H9 (cell line): ENCODE data around the gene XKRX. TPM values are rescaled to one million over a fixed set of nuclear protein-coding genes. Genes with fewer than 3 reads are reported as not detected.

Experiments
- DNase-seq: peaks from one replicate; pipeline ENCODE4 v3.0.0-alpha.2; 2017
- H2AFZ ChIP-seq: one replicate; pipeline ENCODE4 v1.6.1; 2013; ENCODE audit warnings: mild to moderate bottlenecking, low read length, control low read depth, moderate library complexity
- H2AK5ac ChIP-seq: 2 replicates; pipeline ENCODE4 v1.6.1; 2013; ENCODE audit warnings: low read length, control low read depth, mixed read lengths; ENCODE audit not compliant: insufficient read length
- H2BK120ac ChIP-seq: one replicate; pipeline ENCODE4 v1.6.1; 2013; ENCODE audit warnings: low read depth, mild to moderate bottlenecking, low read length, control low read depth, inconsistent platforms; ENCODE audit not compliant: poor library complexity, severe bottlenecking
- H2BK12ac ChIP-seq: 2 replicates; pipeline ENCODE4 v1.6.1; 2013; ENCODE audit warnings: low read length, control low read depth, mixed read lengths, low read depth; ENCODE audit not compliant: insufficient read length
- H2BK15ac ChIP-seq: 2 replicates; pipeline ENCODE4 v1.6.1; 2013; ENCODE audit warnings: low read depth, low read length, control low read depth
- H2BK20ac ChIP-seq: one replicate; pipeline ENCODE4 v1.6.1; 2013; ENCODE audit warnings: low read depth, mild to moderate bottlenecking, low read length, control low read depth, inconsistent platforms; ENCODE audit not compliant: poor library complexity, severe bottlenecking
- H2BK5ac ChIP-seq: 2 replicates; pipeline ENCODE4 v1.6.1; 2013; ENCODE audit warnings: low read length, control low read depth, mixed read lengths; ENCODE audit not compliant: insufficient read length
- H3K14ac ChIP-seq: 2 replicates; pipeline ENCODE4 v1.6.1; 2013; ENCODE audit warnings: low read length, control low read depth; ENCODE audit not compliant: insufficient read depth
- H3K18ac ChIP-seq: 2 replicates; pipeline ENCODE4 v1.6.1; 2013; ENCODE audit warnings: low read depth, mild to moderate bottlenecking, mixed read lengths, low read length, control low read depth; ENCODE audit not compliant: insufficient read length
- H3K23ac ChIP-seq: 2 replicates; pipeline ENCODE4 v1.6.1; 2013; ENCODE audit warnings: low read length, control low read depth, mixed read lengths, low read depth; ENCODE audit not compliant: insufficient read length
- H3K23me2 ChIP-seq: 2 replicates; pipeline ENCODE4 v1.6.1; 2013; ENCODE audit warnings: low read depth, mild to moderate bottlenecking, mixed read lengths, low read length, control low read depth; ENCODE audit not compliant: insufficient read length, poor library complexity, severe bottlenecking
- H3K27ac ChIP-seq: 2 replicates; pipeline ENCODE4 v1.5.1; 2013; ENCODE audit warnings: low read length, control low read depth, mixed read lengths, low read depth; ENCODE audit not compliant: insufficient read length
- H3K27me3 ChIP-seq: 2 replicates; pipeline ENCODE4 v1.6.1; 2013; ENCODE audit warnings: low read length, control low read depth, inconsistent platforms; ENCODE audit not compliant: insufficient read depth
- H3K4ac ChIP-seq: 2 replicates; pipeline ENCODE4 v1.6.1; 2013; ENCODE audit warnings: low read depth, mild to moderate bottlenecking, control low read depth, inconsistent platforms, low read length, moderate library complexity
- H3K4me1 ChIP-seq: 2 replicates; pipeline ENCODE4 v1.6.1; 2013; ENCODE audit warnings: low read length, control low read depth, inconsistent platforms; ENCODE audit not compliant: insufficient read depth
- H3K4me2 ChIP-seq: 2 replicates; pipeline ENCODE4 v1.6.1; 2013; ENCODE audit warnings: low read length, control low read depth, mixed read lengths; ENCODE audit not compliant: insufficient read length, insufficient read depth
- H3K56ac ChIP-seq: 2 replicates; pipeline ENCODE4 v1.6.1; 2013; ENCODE audit warnings: low read depth, mild to moderate bottlenecking, mixed read lengths, low read length, control low read depth; ENCODE audit not compliant: insufficient read length
- H3K79me1 ChIP-seq: 2 replicates; pipeline ENCODE4 v1.6.1; 2013; ENCODE audit warnings: low read depth, mild to moderate bottlenecking, moderate library complexity, low read length, control low read depth, inconsistent platforms; ENCODE audit not compliant: insufficient read depth, poor library complexity, severe bottlenecking
- H3K79me2 ChIP-seq: 2 replicates; pipeline ENCODE4 v1.6.1; 2013; ENCODE audit warnings: low read length, control low read depth, inconsistent platforms; ENCODE audit not compliant: insufficient read depth
- H3K9ac ChIP-seq: 2 replicates; pipeline ENCODE4 v1.6.1; 2013; ENCODE audit warnings: low read length, control low read depth, mixed read lengths; ENCODE audit not compliant: insufficient read length; ENCODE audit errors: extremely low read depth
- H3K9me3 ChIP-seq: one replicate; pipeline ENCODE4 v1.6.1; 2013; ENCODE audit warnings: low read depth, low read length, inconsistent platforms; ENCODE audit not compliant: control insufficient read depth
- H3T11ph ChIP-seq: one replicate; pipeline ENCODE4 v1.6.1; 2013; ENCODE audit warnings: mild to moderate bottlenecking, low read length, control low read depth, inconsistent platforms
- H4K20me1 ChIP-seq: one replicate; pipeline ENCODE4 v1.6.1; 2013; ENCODE audit not compliant: control insufficient read depth, insufficient read length, insufficient read depth
- H4K5ac ChIP-seq: 2 replicates; pipeline ENCODE4 v1.6.1; 2013; ENCODE audit warnings: low read depth, mild to moderate bottlenecking, mixed read lengths, low read length, control low read depth; ENCODE audit not compliant: insufficient read length
- H4K8ac ChIP-seq: replicated peaks from 2 replicates; pipeline ENCODE4 v1.6.1; 2013; ENCODE audit warnings: low read length, control low read depth, mixed read lengths, low read depth; ENCODE audit not compliant: insufficient read length
- H4K91ac ChIP-seq: 2 replicates; pipeline ENCODE4 v1.6.1; 2013; ENCODE audit warnings: low read depth, mild to moderate bottlenecking, moderate library complexity, mixed read lengths, low read length, control low read depth; ENCODE audit not compliant: insufficient read length
- H3K27ac Mint-ChIP-seq, 3 experiments: 2 replicates in 2 of 3; 3 replicates in 1 of 3; pipeline ENCODE4 v1.8.0; 2020 to 2021; ENCODE audit warnings: mixed read lengths in 3 of 3, mild to moderate bottlenecking in 1 of 3, moderate library complexity in 1 of 3
- H3K27me3 Mint-ChIP-seq: 2 replicates; pipeline ENCODE4 v1.8.0; 2021; ENCODE audit warnings: low read depth, mild to moderate bottlenecking, moderate library complexity, mixed read lengths
- H3K36me3 Mint-ChIP-seq, 3 experiments: 2 replicates in 2 of 3; 3 replicates in 1 of 3; pipeline ENCODE4 v1.8.0; 2020 to 2021; ENCODE audit warnings: low read depth in 3 of 3, mixed read lengths in 3 of 3; ENCODE audit not compliant: insufficient read depth in 1 of 3
- H3K4me1 Mint-ChIP-seq, 2 experiments: 2 replicates each; pipeline ENCODE4 v1.8.0; 2020; ENCODE audit warnings: mixed read lengths in 2 of 2
- H3K4me3 Mint-ChIP-seq, 2 experiments: 2 replicates in 1 of 2; 3 replicates in 1 of 2; pipeline ENCODE4 v1.8.0; 2020 to 2021; ENCODE audit warnings: mild to moderate bottlenecking in 2 of 2, mixed read lengths in 2 of 2, moderate library complexity in 1 of 2
- H3K9me3 Mint-ChIP-seq, 2 experiments: 2 replicates in 1 of 2; 3 replicates in 1 of 2; pipeline ENCODE4 v1.8.0; 2020; ENCODE audit warnings: mild to moderate bottlenecking in 2 of 2, mixed read lengths in 2 of 2, moderate library complexity in 1 of 2
- CTCF ChIP-seq: fragments of 200-600 bp; sonication (generic); conservative IDR thresholded peaks from 3 replicates; pipeline ENCODE4 v1.8.0; 2021; ENCODE audit warnings: antibody characterized with exemption, mild to moderate bottlenecking
- WGBS: extraction: QIAGEN DNeasy Blood & Tissue Kit; methylation state at CpG from one replicate; pipeline ENCODE4 v1.1.7; 2013; ENCODE audit warnings: missing lambda C conversion rate, low lambda C conversion rate, mixed read lengths; ENCODE audit not compliant: insufficient read length; ENCODE audit errors: extremely low coverage; 5-methylcytosine and 5-hydroxymethylcytosine counted together
- total RNA-seq: library from RNA; stranded (reverse); gene quantifications from 2 replicates; pipeline ENCODE4 v1.2.1, GENCODE V29; 2021

Gene XKRX
- total RNA-seq, 1 experiment from 2014 or later, result 0.44 TPM

- Histone ChIP-seq H4K91ac (no peak overlapping the region), H2BK120ac (no peak overlapping the region), H4K5ac (no peak overlapping the region), H2BK20ac (no peak overlapping the region), H2BK5ac (no peak overlapping the region), H2AFZ (no peak overlapping the region), H3K14ac (no peak overlapping the region), H3K18ac (no peak overlapping the region), H4K20me1 (no peaks in the 10 kb centered on the region), H2BK15ac (no peak overlapping the region), H3K79me2 (no peaks in the 10 kb centered on the region), H3K9me3 (peaks cover 31% of the 10 kb centered on the region), H3K4me1 (no peaks in the 10 kb centered on the region), H3K4ac (no peak overlapping the region), H3K23ac (no peak overlapping the region), H3T11ph (no peak overlapping the region), H3K23me2 (no peaks in the 10 kb centered on the region), H3K79me1 (no peaks in the 10 kb centered on the region), H3K27me3 (no peaks in the 10 kb centered on the region), H2AK5ac (no peak overlapping the region), H4K8ac (no peak overlapping the region), H3K27ac (no peak overlapping the region), H3K56ac (no peak overlapping the region), H3K9ac (no peak overlapping the region), H3K4me2 (no peak overlapping the region), H2BK12ac (no peak overlapping the region)
- H3K9me3 Mint-ChIP-seq, result peaks cover 54 to 55% of the 10 kb centered on the region in 2 experiments
- DNase-seq, result no peak
- no peaks in the 10 kb centered on the region; a peak in 1 of 7 replicates for H3K36me3 Mint-ChIP-seq
- peaks cover 2% of the 10 kb centered on the region; the same call in 1 of the 2 replicates for H3K27me3 Mint-ChIP-seq
- H3K4me3 Mint-ChIP-seq, result no peak overlapping the region
- TF ChIP-seq CTCF, result no peak
- no CpG with 5 or more reads among the region's 2 CpGs for WGBS
- H3K4me1 Mint-ChIP-seq, result no peaks in the 10 kb centered on the region
- H3K27ac Mint-ChIP-seq, result no peak overlapping the region
These were observed 63.9 kb downstream of the XKRX start for GRCh38 chrX:100864657-100865391.

Other genes with a start within 250 kb of the XKRX start
- 0.13 TPM in 1 of 2 replicates, not detected in the other for gene SYTL4, start 196.8 kb downstream of the XKRX start, total RNA-seq
- 28.9 and 30.2 TPM in 2 replicates for gene CSTF2, start 108.5 kb downstream of the XKRX start, total RNA-seq
- gene NOX1, start 54.6 kb downstream of the XKRX start, total RNA-seq, result not detected in 2 replicates
- not detected in 2 replicates for gene ARL13A, start 40.8 kb upstream of the XKRX start, total RNA-seq
- 13.7 and 16.0 TPM in 2 replicates for gene TRMT2B, start 123.2 kb upstream of the XKRX start, total RNA-seq
- gene TMEM35A, start 150.0 kb upstream of the XKRX start, total RNA-seq, result 3.2 and 4.3 TPM in 2 replicates
- gene CENPI, start 169.3 kb upstream of the XKRX start, total RNA-seq, result 19.4 and 20.0 TPM in 2 replicates